SJCRH30 (cell line): Measurements from ENCODE around the gene AAGAB. TPM values are rescaled to one million over a fixed set of nuclear protein-coding genes. Genes with fewer than 3 reads are reported as not detected.
"Not testable (repeated sequence)": the region's sequence is repeated elsewhere in the genome, so short reads cannot be mapped to it uniquely, and the experiment has no call there.

Experiments
- DNase-seq, 2 experiments: peaks; one replicate each; pipeline ENCODE4 v3.0.0-alpha.2; 2015 to 2020
- H3K27ac ChIP-seq: fragments of 250-450 bp; sonication (Bioruptor Pico); 2 replicates; pipeline ENCODE4 v1.5.1; 2020; ENCODE audit warnings: mild to moderate bottlenecking, moderate library complexity
- H3K27me3 ChIP-seq: fragments of 250-450 bp; sonication (Bioruptor Pico); 2 replicates; pipeline ENCODE4 v1.5.1; 2020; ENCODE audit warnings: mild to moderate bottlenecking, moderate library complexity
- H3K36me3 ChIP-seq: fragments of 250-450 bp; sonication (Bioruptor Pico); 2 replicates; pipeline ENCODE4 v1.5.1; 2020; ENCODE audit warnings: mild to moderate bottlenecking, moderate library complexity
- H3K4me1 ChIP-seq: fragments of 250-450 bp; sonication (Bioruptor Pico); 2 replicates; pipeline ENCODE4 v1.5.1; 2020; ENCODE audit warnings: mild to moderate bottlenecking, moderate library complexity
- H3K4me3 ChIP-seq: fragments of 250-450 bp; sonication (Bioruptor Pico); 2 replicates; pipeline ENCODE4 v1.5.1; 2020; ENCODE audit warnings: mild to moderate bottlenecking, moderate library complexity
- H3K9me3 ChIP-seq: fragments of 250-450 bp; sonication (Bioruptor Pico); replicated peaks from 2 replicates; pipeline ENCODE4 v1.5.1; 2020; ENCODE audit warnings: mild to moderate bottlenecking, moderate library complexity
- total RNA-seq: library from RNA; depleted of rRNA; stranded (reverse); fragments of >200 nt; shearing (Covaris generic); gene quantifications from 2 replicates; pipeline ENCODE4 v1.2.3, GENCODE V29; 2014

AAGAB gene
- total RNA-seq, 1 experiment from 2014 or later, result 54.8 TPM

- H3K27me3 ChIP-seq, result no peaks in the 10 kb centered on the region
- DNase-seq, result no peak
- H3K4me1 ChIP-seq, result no peaks in the 10 kb centered on the region
- H3K36me3 ChIP-seq, result no peaks in the 10 kb centered on the region
- no peaks in the 10 kb centered on the region for H3K9me3 ChIP-seq
- H3K27ac ChIP-seq, result no peak overlapping the region
- no peak overlapping the region for H3K4me3 ChIP-seq
Measured at GRCh38 chr15:67267951-67268941, 13.8 kb upstream of the AAGAB start.

GRCh38 chr15:67267440-67267839, 13.0 kb upstream of the AAGAB start:
- no peaks in the 10 kb centered on the region for H3K4me1 ChIP-seq
- H3K27ac ChIP-seq, result no peak overlapping the region
- H3K9me3 ChIP-seq, result no peaks in the 10 kb centered on the region
- no peaks in the 10 kb centered on the region for H3K27me3 ChIP-seq
- no peaks in the 10 kb centered on the region for H3K36me3 ChIP-seq
- DNase-seq, result no peak
- no peak overlapping the region for H3K4me3 ChIP-seq

DNA sequence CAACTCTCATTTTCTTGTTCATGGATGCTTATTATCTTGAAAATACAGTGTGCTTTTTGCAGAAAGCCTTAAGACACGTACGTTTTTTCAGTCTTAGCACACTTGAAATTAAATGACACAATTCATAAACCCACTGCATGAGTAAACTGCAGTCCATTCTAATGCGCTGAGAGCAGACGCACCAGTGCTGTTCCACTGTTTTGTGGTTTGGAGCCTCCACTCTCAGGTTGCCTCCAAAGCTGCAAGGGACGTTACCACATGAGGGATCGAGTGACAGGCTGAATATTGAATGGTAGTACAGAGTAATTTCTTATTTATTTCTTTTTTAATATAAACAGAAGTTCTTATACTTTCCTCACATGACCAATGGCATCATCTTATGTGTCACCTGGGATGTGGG, 12.4 kb upstream of the AAGAB start:
- no peaks in the 10 kb centered on the region for H3K4me1 ChIP-seq
- no peak overlapping the region for H3K27ac ChIP-seq
- DNase-seq, result peak in 1 of 2 experiments; percentile 9
- no peaks in the 10 kb centered on the region for H3K36me3 ChIP-seq
- no peak overlapping the region for H3K4me3 ChIP-seq
- no peaks in the 10 kb centered on the region for H3K9me3 ChIP-seq
- no peaks in the 10 kb centered on the region for H3K27me3 ChIP-seq

DNA sequence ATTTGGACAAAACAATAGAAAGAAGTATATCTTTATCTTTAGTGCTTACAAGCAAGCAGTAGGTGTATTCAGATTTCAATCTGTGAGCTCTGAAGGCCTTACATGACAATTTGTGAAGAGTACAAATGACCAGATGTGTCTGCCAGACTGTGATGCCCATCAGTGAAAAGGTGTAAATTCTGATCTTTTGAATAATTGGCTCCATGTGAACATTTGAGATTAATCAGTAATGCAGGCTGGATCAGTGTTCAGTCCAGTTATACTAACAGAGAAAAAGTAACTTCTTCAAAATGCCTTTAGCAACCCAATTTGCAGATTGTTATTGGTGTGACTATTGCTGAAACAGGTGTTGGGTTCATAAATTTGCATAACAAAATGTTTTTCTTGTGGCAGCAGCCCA, 5.3 kb upstream of the AAGAB start:
- DNase-seq, result no peak
- Histone ChIP-seq H3K4me3 (no peak overlapping the region), H3K36me3 (no peaks in the 10 kb centered on the region), H3K4me1 (peaks cover 4% of the 10 kb centered on the region; the same call in 1 of the 2 replicates), H3K27me3 (no peaks in the 10 kb centered on the region), H3K27ac (no peak overlapping the region), H3K9me3 (no peaks in the 10 kb centered on the region)

- H3K27ac ChIP-seq, result no peak overlapping the region
- H3K27me3 ChIP-seq, result no peaks in the 10 kb centered on the region
- no peaks in the 10 kb centered on the region for H3K36me3 ChIP-seq
- no peaks in the 10 kb centered on the region for H3K9me3 ChIP-seq
- no peak for DNase-seq
- H3K4me3 ChIP-seq, result no peak overlapping the region
- peaks cover 4% of the 10 kb centered on the region; the same call in 1 of the 2 replicates for H3K4me1 ChIP-seq
Measured at GRCh38 chr15:67259379-67259778, 4.9 kb upstream of the AAGAB start.

GRCh38 chr15:67258412-67258811, 4.0 kb upstream of the AAGAB start:
- not testable (repeated sequence) for H3K27me3 ChIP-seq, H3K36me3 ChIP-seq, H3K9me3 ChIP-seq, H3K4me3 ChIP-seq, H3K4me1 ChIP-seq, H3K27ac ChIP-seq, DNase-seq

GRCh38 chr15:67256051-67256450, 1.6 kb upstream of the AAGAB start:
- H3K4me3 ChIP-seq, result no peak overlapping the region
- no peak overlapping the region for H3K27ac ChIP-seq
- no peaks in the 10 kb centered on the region for H3K36me3 ChIP-seq
- H3K9me3 ChIP-seq, result no peaks in the 10 kb centered on the region
- no peak for DNase-seq
- no peaks in the 10 kb centered on the region for H3K27me3 ChIP-seq
- peaks cover 4% of the 10 kb centered on the region; the same call in 1 of the 2 replicates for H3K4me1 ChIP-seq

DNA sequence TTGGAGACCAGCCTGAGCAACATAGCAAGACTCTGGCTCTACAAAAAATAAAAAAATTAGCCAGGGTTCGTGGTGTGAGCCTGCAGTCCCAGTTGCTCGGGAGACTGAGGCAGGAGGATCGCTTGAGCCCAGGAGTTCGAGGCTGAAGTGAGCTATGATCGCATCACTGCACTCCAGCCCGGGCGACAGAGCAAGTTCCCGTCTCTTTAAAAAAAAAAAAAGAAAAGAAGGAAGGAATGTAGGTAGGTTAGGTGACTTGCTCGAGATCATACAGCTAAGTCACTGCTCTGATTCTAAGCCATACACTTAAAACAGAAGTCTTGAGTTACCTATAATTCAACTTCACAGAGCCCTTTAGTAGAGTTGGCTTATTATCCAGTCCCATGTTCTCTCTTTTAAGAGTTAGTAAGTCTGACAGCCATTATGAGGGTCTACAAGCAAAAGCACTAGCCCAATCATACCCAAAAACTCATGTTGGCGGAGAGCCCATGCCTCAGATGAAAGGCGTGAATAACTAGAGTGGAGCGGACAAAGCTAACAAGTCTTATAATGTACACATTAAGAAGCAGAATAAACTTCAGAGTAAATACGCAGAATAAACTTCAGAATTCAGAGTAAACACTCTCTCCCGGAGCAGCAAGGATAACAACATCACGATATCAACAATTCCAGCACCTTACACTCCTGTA, 768 bp downstream of the AAGAB start:
- Histone ChIP-seq H3K27me3 (no peaks in the 10 kb centered on the region), H3K4me1 (peaks cover 4% of the 10 kb centered on the region; the same call in 1 of the 2 replicates), H3K36me3 (0 out of 2 replicates have a peak, but pooled peaks cover 2% of the 10 kb centered on the region), H3K27ac (peak overlapping the region; percentile 83), H3K9me3 (no peaks in the 10 kb centered on the region), H3K4me3 (peak overlapping the region; percentile 81)
- peak; percentile 8 to 34 for DNase-seq

DNA sequence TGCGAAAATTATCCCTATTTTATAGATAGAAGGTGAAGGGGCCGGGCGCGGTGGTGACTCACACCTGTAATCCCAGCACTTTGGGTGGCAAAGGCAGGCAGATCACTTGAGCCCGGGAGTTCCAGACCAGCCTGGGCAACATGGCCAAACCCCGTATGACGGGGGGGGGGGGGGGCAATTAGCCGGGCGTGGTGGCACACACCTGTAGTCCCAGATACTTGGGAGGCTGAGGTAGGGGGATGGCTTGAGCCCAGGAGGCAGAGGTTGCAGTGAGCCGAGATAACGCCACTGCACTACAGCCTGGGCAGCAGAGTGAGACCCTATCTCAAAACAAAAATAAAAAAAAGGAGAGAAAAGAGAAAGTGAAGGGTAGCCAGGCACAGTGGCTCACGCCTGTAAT, 1.4 kb downstream of the AAGAB start:
- H3K4me1 ChIP-seq, result peaks cover 4% of the 10 kb centered on the region; the same call in 1 of the 2 replicates
- no peak for DNase-seq
- H3K36me3 ChIP-seq, result peaks cover 2% of the 10 kb centered on the region; the same call in 1 of the 2 replicates
- no peak overlapping the region for H3K27ac ChIP-seq
- peak overlapping the region; percentile 81 for H3K4me3 ChIP-seq
- H3K27me3 ChIP-seq, result no peaks in the 10 kb centered on the region
- no peaks in the 10 kb centered on the region for H3K9me3 ChIP-seq

- H3K27me3 ChIP-seq, result no peaks in the 10 kb centered on the region
- no peak for DNase-seq
Measured at GRCh38 chr15:67251318-67251717, 3.1 kb downstream of the AAGAB start.

GRCh38 chr15:67249830-67250229, 4.6 kb downstream of the AAGAB start:
- Histone ChIP-seq H3K27me3 (no peaks in the 10 kb centered on the region), H3K4me1 (no peaks in the 10 kb centered on the region; the same call in 1 of the 2 replicates), H3K9me3 (no peaks in the 10 kb centered on the region), H3K36me3 (peaks cover 7% of the 10 kb centered on the region; the same call in 1 of the 2 replicates), H3K27ac (no peak overlapping the region), H3K4me3 (no peak overlapping the region)
- DNase-seq, result no peak

More at GRCh38 chr15:67251318-67251717, 3.1 kb downstream of the AAGAB start:
- Histone ChIP-seq H3K27ac (no peak overlapping the region), H3K4me3 (no peak overlapping the region), H3K4me1 (peaks cover 4% of the 10 kb centered on the region; the same call in 1 of the 2 replicates), H3K36me3 (peaks cover 5% of the 10 kb centered on the region; the same call in 1 of the 2 replicates), H3K9me3 (no peaks in the 10 kb centered on the region)

GRCh38 chr15:67248011-67248505, 6.4 kb downstream of the AAGAB start:
- Histone ChIP-seq H3K36me3 (peaks cover 7% of the 10 kb centered on the region; the same call in 1 of the 2 replicates), H3K9me3 (no peaks in the 10 kb centered on the region), H3K27ac (no peak overlapping the region), H3K27me3 (no peaks in the 10 kb centered on the region), H3K4me1 (no peaks in the 10 kb centered on the region; the same call in 1 of the 2 replicates), H3K4me3 (no peak overlapping the region)
- DNase-seq, result no peak

DNA sequence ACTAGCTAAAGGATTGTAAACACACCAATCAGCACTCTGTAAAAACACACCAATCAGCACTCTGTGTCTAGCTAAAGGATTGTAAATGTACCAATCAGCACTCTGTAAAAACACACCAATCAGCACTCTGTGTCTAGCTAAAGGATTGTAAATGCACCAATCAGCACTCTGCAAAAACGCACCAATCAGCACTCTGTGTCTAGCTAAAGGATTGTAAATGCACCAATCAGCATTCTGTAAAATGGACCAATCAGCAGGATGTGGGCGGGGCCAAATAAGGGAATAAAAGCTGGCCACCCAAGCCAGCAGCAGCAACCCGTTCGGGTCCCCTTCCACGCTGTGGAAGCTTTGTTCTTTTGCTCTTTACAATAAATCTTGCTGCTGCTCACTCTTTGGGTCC, 7.9 kb downstream of the AAGAB start:
- DNase-seq, H3K27me3 ChIP-seq, H3K9me3 ChIP-seq: not testable (repeated sequence)

DNA sequence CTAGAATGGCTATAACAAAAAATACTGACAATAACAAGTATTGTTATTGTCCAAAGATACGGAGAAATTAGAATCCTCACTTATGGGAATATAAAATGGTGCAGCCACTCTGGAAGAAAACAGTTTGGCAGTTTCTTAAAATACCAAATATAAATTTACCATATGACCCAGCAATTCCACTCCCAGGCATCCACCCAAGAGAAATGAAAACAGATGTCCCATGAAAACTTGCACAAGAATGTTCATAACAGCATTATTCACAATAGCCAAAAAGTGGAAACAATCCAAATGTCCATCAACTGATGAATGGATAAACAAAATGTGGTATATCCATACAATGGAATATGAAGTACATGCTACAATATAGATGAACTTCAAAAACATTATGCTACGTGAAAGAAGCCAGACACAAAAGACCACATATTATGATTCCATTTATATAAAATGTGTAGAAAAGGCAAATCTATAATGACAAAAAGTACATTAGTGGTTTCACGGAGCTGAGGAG, 9.4 kb downstream of the AAGAB start:
- peaks cover 4% of the 10 kb centered on the region; the same call in 1 of the 2 replicates for H3K36me3 ChIP-seq
- H3K27me3 ChIP-seq, result no peaks in the 10 kb centered on the region
- no peak for DNase-seq
- no peaks in the 10 kb centered on the region for H3K9me3 ChIP-seq
- no peak overlapping the region for H3K27ac ChIP-seq
- no peak overlapping the region for H3K4me3 ChIP-seq
- peaks cover 16% of the 10 kb centered on the region for H3K4me1 ChIP-seq

More for the DNA sequence above, 7.9 kb downstream of the AAGAB start:
- H3K36me3 ChIP-seq, H3K4me3 ChIP-seq, H3K4me1 ChIP-seq, H3K27ac ChIP-seq: not testable (repeated sequence)
